OCI-LY7 (cell line): ENCODE data around the gene MADD. TPM values are rescaled to one million over a fixed set of nuclear protein-coding genes. Genes with fewer than 3 reads are reported as not detected.

Source experiments
- BruUV-seq: library from RNA; stranded (reverse); fragments of 400-500 nt; replicated peaks from 2 replicates; lab custom pipeline; 2021; lab: Mats Ljungman, UMichigan
- CTCF ChIA-PET: fragments of 300-600 bp; sonication (Branson Sonifier 250); formaldehyde crosslinking; loops from one replicate; lab custom pipeline; 2022; ENCODE audit warnings: antibody characterized with exemption; ENCODE audit not compliant: unreplicated experiment; lab: Charles Lee
- POLR2A ChIA-PET: fragments of 300-600 bp; sonication (Branson Sonifier 250); formaldehyde crosslinking; loops from one replicate; lab custom pipeline; 2022; ENCODE audit warnings: antibody characterized with exemption; lab: Charles Lee
- DNase-seq: peaks from one replicate; pipeline ENCODE4 v3.0.0-alpha.2; 2015; ENCODE audit warnings: low spot score
- H2AFZ ChIP-seq: fragments of 200-600 bp; sonication (generic), shearing (Covaris generic); 2 replicates; pipeline ENCODE4 v1.6.1; 2014; ENCODE audit warnings: mild to moderate bottlenecking, antibody characterized with exemption, low read length, moderate library complexity
- H3K27ac ChIP-seq: fragments of 200-600 bp; sonication (generic); 2 replicates; pipeline ENCODE4 v1.5.1; 2014; ENCODE audit warnings: mixed run types, low read depth, mild to moderate bottlenecking, moderate library complexity, low read length, inconsistent platforms; ENCODE audit not compliant: poor library complexity, severe bottlenecking
- H3K36me3 ChIP-seq: fragments of 200-600 bp; sonication (generic); 2 replicates; pipeline ENCODE4 v1.6.1; 2014; ENCODE audit warnings: mild to moderate bottlenecking, antibody characterized with exemption, low read length, moderate library complexity, mixed read lengths; ENCODE audit not compliant: insufficient read depth
- H3K4me1 ChIP-seq: fragments of 200-600 bp; sonication (generic); 2 replicates; pipeline ENCODE4 v1.5.1; 2014; ENCODE audit warnings: mild to moderate bottlenecking, low read length; ENCODE audit not compliant: insufficient read depth, poor library complexity, severe bottlenecking
- H3K4me2 ChIP-seq: fragments of 200-600 bp; sonication (generic); 2 replicates; pipeline ENCODE4 v1.6.1; 2014; ENCODE audit warnings: mild to moderate bottlenecking, low read length
- H3K4me3 ChIP-seq: fragments of 200-600 bp; sonication (generic); 2 replicates; pipeline ENCODE4 v1.5.1; 2014; ENCODE audit warnings: mild to moderate bottlenecking, low read depth, low read length; ENCODE audit not compliant: poor library complexity, severe bottlenecking
- H3K79me2 ChIP-seq: fragments of 200-600 bp; sonication (generic); 2 replicates; pipeline ENCODE4 v1.6.1; 2016; ENCODE audit warnings: low read depth, mild to moderate bottlenecking, low read length, moderate library complexity, mixed read lengths; ENCODE audit not compliant: insufficient read depth
- H3K9me2 ChIP-seq: fragments of 200-600 bp; sonication (generic); 2 replicates; pipeline ENCODE4 v1.6.1; 2016; ENCODE audit warnings: mild to moderate bottlenecking, low read length, mixed read lengths; ENCODE audit not compliant: insufficient read depth
- H3K9me3 ChIP-seq: fragments of 200-600 bp; sonication (generic); 2 replicates; pipeline ENCODE4 v1.6.1; 2014; ENCODE audit warnings: mild to moderate bottlenecking, mixed run types, low read length, mixed read lengths
- H4K20me1 ChIP-seq: fragments of 200-600 bp; sonication (generic); 2 replicates; pipeline ENCODE4 v1.6.1; 2014; ENCODE audit warnings: mild to moderate bottlenecking, antibody characterized with exemption, low read length, moderate library complexity, mixed read lengths; ENCODE audit not compliant: insufficient read depth
- CTCF ChIP-seq: fragments of 200-600 bp; sonication (generic); conservative IDR thresholded peaks from 2 replicates; pipeline ENCODE4 v1.5.1; 2014; ENCODE audit warnings: mild to moderate bottlenecking, antibody characterized with exemption, low read length, moderate library complexity, mixed read lengths
- EZH2phosphoT487 ChIP-seq: fragments of 200-600 bp; sonication (generic); IDR thresholded peaks from 2 replicates; pipeline ENCODE4 v1.6.1; 2018; ENCODE audit warnings: low read depth, borderline replicate concordance, mild to moderate bottlenecking, mixed run types, antibody characterized with exemption, low read length, moderate library complexity, mixed read lengths
- intact Hi-C: fragments of 100-400 bp; cut with micrococcal nuclease; formaldehyde crosslinking; loops from one replicate; pipeline ENCODE4 v1.10.0; 2022; ENCODE audit not compliant: unreplicated experiment
- total RNA-seq, 2 experiments: library from RNA; depleted of rRNA in 1 of 2; stranded (reverse); fragments of >200 nt in 1 of 2; shearing (Covaris generic) in 1 of 2; gene quantifications; 2 replicates each; pipeline ENCODE4 v1.2.3, GENCODE V29; 2014 to 2022

The MADD gene
- total RNA-seq, 2 experiments from 2014 or later = 32.1 to 47.8 TPM

DNA sequence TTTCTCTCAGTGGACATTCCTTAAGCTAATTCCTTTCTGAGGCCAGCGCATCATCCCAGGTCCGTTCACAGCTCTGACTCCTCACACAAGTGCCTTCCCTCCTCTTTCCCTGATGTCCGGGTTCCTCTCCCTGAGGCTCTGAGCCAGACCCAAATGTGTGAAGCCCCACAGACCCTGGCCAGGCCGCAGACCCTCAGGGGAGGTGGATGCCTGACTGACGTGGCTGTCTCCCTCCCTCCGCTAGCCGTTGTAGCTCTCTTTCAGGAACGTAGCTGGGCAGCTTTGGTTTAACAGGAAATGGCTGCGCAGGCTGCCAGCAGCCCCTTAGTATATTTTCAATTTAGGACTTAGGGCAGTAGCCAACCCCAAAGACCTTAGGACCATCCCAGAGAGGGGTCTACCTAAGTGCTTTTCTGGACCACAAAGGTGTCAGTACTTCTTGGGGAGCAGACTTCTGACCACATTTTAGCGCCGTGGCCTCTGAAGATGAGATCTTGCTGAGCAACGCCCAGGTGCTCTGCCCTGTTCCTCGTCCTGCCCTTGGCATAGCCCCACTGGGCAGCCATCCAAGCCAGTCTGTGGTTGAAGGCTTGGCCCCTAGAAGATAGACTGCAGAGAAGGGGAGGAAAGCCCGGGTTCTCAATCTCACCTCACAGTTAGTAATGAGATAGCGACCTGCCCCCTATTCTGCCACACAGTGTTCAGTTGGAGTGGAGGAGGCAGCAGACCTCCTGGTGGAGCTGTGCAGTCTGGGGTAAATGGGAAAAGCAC, 55.5 kb downstream of the MADD start:
- H3K4me1 ChIP-seq = no peaks in the 10 kb centered on the region
- no peak for DNase-seq
- no peaks in the 10 kb centered on the region for H4K20me1 ChIP-seq
- intact Hi-C loops = no loop called here
- H2AFZ ChIP-seq = no peak overlapping the region
- BruUV-seq = no TSS peak
- no peaks in the 10 kb centered on the region for H3K79me2 ChIP-seq
- H3K9me3 ChIP-seq = no peaks in the 10 kb centered on the region
- H3K27ac ChIP-seq = no peak overlapping the region
- POLR2A ChIA-PET = interaction anchor here (1.0 kb wide), 1 partner anchor 98 kb away, joined by 3 read pairs; no protein-coding TSS in a partner anchor
- TF ChIP-seq EZH2phosphoT487 = no peak
- no peak for TF ChIP-seq CTCF
- CTCF ChIA-PET = no interaction called here
- H3K36me3 ChIP-seq = peaks cover 58% of the 10 kb centered on the region; the same call in 1 of the 2 replicates
- H3K4me2 ChIP-seq = no peak overlapping the region
- no peak overlapping the region for H3K4me3 ChIP-seq
- no peaks in the 10 kb centered on the region for H3K9me2 ChIP-seq

DNA sequence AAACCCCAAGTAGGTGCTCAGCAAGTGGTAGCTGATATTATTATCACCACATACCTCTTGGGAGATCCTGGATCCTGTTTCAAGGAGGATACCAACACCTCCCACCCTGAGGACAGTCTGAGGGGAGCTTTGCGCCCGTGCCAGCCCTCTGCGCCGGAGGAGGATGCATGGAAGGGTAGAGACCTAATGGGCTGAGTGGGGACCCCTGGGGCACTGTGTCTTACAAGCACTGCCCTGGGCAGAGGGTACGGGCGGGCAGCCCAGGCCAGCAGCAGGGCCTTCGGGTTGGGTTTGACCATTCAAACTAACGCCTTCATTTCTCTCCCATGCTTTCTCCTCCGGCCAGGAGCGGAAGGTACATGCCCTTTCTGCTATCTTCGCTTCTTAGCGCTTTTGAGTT, 56.3 kb downstream of the MADD start:
- intact Hi-C loops = no loop called here
- Histone ChIP-seq H3K27ac (no peak overlapping the region), H3K4me2 (no peak overlapping the region), H2AFZ (no peak overlapping the region), H3K9me3 (no peaks in the 10 kb centered on the region), H3K79me2 (no peaks in the 10 kb centered on the region), H3K36me3 (peaks cover 56% of the 10 kb centered on the region; the same call in 1 of the 2 replicates), H3K9me2 (no peaks in the 10 kb centered on the region), H3K4me1 (no peaks in the 10 kb centered on the region), H4K20me1 (no peaks in the 10 kb centered on the region), H3K4me3 (no peak overlapping the region)
- BruUV-seq = no TSS peak
- POLR2A ChIA-PET = interaction anchor here (1.0 kb wide), 1 partner anchor 97 kb away, joined by 3 read pairs; no protein-coding TSS in a partner anchor
- no peak for DNase-seq
- CTCF ChIA-PET = no interaction called here
- no peak for TF ChIP-seq CTCF
- no peak for TF ChIP-seq EZH2phosphoT487

- CTCF ChIA-PET = no interaction called here
- Histone ChIP-seq H3K4me2 (no peak overlapping the region), H3K9me2 (no peaks in the 10 kb centered on the region), H3K36me3 (peaks cover 48% of the 10 kb centered on the region; the same call in 1 of the 2 replicates), H4K20me1 (no peaks in the 10 kb centered on the region), H3K79me2 (no peaks in the 10 kb centered on the region), H2AFZ (no peak overlapping the region), H3K4me3 (no peak overlapping the region), H3K9me3 (no peaks in the 10 kb centered on the region), H3K27ac (no peak overlapping the region), H3K4me1 (no peaks in the 10 kb centered on the region)
- no TSS peak for BruUV-seq
- TF ChIP-seq CTCF (no peak), EZH2phosphoT487 (no peak)
- intact Hi-C loops = no loop called here
- no peak for DNase-seq
- POLR2A ChIA-PET = no interaction called here
Observed at GRCh38 chr11:47327025-47327424, 57.1 kb downstream of the MADD start.
